GM18907 (cell line): ENCODE data around the gene SULT4A1.
A peak's percentile ranks its signal among the peaks of the same experiment; 100 is the strongest.

ENCODE experiments used
- ATAC-seq: cut with Tn5 transposase; IDR thresholded peaks from one replicate; pipeline ENCODE4 v1.9.1; 2021; ENCODE audit warnings: mild to moderate bottlenecking, moderate library complexity; ENCODE audit not compliant: unreplicated experiment

SULT4A1 gene

DNA sequence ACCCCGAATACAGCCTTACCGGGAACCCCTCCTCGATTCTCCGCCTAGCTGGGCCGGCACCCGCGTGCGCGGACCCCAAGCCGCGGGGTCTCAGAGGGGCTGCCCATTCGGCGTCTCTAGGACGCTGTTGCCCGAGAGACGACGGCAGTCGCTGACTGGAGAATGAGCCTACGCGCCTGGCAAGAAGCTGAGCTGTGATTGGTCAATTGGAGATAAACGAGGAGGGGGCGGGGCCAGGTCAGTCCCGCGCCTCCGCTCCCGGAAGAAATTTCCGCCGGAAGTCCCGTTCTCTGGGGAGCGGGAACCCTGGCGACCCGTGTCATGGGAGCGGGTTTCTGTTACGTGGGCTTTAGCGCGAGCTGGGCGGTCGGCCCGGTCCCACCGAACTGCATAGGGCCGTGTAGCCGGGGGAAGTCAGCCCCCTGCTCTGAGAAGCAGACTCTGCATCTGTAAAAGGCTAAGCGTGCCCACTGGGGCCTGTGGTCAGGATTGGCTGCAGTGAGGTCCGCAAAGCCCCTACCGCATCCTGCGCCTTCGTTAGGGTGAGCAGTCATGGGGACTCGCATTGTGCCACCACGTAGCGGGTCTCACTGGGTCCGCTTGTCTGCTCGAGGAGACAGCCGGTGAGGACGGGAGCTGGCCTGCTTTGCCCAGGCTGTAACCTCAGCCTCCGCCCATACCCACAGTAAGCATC, 50.0 kb downstream of the SULT4A1 start, which contains the start of gene EFCAB6:
Gene EFCAB6 (minus strand): TSS at position 157 of the 694 bp plus-strand sequence. CDS start 29,987 bp downstream, outside the sequence.
- peak; percentile 81 for ATAC-seq

DNA sequence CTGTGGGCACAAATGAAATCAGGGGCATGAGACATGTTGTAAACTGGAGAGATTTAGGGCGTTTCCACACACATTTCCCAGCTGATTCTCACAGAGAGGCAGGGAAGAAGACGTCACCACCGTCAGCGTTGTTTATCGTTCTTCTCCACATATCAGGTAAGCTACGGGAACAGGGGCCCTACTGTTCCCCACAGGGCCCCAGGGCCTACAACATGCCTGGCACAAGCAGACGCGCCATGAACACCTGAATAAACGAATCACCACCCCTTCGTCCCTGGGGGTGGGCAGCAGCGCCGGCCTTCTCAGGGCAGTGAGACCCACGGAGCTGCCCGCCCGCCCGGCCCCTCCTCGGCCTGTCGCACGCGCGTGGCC, 50.5 kb downstream of the SULT4A1 start:
- ATAC-seq: peak; percentile 9

DNA sequence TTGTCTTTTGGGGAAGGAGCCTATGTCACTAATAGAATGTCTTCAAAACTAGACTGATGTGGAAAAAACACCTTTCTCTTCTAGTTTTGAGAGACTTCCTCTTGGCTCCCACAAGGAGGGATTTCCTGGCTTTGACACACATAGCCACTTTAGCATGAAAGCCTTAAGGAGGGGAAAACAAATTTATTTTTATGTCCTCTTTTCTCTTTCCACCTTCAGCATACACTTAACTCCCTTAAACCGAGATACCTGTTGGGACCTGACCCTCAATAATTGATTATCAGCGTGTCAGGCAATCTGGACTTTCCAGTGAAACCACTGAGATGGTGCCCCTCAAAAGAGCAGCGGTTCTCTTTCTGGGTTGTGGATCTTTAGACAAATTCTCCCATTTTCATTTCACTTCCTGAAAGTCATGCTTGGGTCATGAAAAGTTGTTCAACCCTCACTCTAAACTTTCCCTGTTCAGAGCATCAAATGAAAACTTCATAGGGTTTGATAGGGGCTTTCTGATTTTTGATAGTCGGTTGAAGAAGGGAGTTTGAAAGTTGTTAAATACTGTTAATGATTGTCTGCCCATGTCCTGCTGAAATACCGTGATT, 59.3 kb downstream of the SULT4A1 start:
- no peak for ATAC-seq

DNA sequence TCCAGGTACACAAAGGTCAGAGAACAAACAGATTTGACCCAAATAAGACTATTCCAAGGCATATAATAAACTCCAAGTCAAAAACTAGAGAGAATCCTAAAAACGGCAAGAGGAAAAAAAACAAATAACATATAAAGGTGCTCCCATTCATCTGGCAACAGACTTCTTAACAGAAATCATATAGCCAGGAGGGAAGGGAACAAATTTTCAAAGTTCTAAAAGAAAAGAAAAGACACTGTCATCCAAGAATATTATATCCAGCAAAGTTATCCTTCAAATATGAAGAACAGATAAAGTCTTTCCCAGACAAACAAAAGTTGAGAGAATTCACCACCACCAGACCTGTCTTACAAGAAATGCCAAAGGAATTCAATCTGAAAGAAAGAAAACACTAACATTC, 61.3 kb downstream of the SULT4A1 start:
- no peak for ATAC-seq

DNA sequence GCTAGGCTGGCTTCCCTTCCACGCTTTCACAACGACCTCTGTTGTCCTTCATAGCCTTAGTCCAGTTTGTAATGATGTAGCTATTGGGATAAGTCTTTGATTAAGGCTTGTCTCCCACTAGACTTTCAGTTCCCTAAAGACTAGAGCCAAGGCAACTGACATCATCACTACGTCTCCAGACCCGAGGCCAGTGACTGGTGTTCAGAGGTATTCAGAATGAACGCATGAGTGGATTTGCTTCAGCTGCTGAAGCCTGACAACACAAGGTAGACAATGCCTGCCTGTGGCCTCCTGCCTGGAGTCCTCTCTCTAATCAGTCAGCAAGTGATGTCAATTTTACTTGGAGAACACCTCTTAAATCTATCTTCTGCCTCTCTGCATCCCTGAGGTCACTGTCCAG, 63.8 kb downstream of the SULT4A1 start:
- no peak for ATAC-seq

DNA sequence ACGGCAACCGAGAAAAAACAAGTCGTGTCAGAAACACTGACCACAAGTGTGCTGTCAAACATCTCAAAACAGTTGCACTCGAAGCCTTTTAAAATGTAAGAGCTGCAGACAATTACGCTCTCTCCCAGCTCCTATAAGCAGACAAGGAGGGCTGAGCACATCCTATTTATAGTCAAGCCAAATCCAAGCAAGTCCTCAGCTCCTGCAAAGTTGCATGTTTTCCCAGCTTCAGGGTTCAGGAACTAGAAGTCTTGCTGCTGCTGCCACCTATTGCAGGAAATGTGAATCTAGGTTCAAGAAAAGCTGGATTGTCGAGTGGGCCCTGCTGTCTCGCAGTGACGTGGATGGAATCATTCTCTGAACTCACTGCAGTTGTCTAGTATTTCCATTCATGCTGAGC, 65.7 kb downstream of the SULT4A1 start:
- no peak for ATAC-seq

DNA sequence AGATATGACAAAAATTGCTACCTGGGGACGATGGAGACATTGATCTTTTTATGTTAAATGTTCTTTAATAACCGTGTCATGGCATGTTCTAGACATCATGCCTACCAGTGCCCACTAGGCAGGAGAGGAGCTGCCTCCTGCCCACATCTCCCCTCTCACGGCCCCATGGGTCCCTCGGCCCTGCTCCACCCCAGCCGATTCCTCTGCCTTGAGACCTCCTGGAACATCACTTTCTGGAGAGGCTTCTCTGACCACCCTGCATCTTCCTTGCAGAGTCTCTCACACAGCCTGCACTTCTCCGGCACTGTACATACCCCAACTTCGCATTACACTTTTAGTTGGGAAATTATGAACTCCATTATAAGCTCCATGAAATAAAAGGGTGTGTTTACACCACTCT, 67.0 kb downstream of the SULT4A1 start:
- ATAC-seq: no peak

DNA sequence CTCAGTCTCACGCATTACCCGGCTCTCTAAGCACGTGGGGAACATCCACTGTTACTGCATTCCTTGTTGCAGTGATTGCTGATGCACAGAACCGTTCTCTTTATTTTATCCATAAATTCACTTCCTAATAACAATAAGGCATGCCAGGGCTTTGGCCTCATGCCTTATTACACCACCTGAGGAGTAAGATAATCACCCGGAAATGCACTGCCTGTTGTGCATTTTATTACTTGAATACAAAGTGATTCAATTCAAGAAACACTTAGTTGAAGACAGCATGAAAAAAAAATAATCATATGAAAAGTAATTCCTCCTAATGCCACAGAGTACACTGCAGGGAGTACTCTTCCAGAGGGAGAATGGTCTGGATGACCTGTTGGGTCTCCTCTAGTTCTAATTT, 69.4 kb downstream of the SULT4A1 start:
- ATAC-seq: no peak

DNA sequence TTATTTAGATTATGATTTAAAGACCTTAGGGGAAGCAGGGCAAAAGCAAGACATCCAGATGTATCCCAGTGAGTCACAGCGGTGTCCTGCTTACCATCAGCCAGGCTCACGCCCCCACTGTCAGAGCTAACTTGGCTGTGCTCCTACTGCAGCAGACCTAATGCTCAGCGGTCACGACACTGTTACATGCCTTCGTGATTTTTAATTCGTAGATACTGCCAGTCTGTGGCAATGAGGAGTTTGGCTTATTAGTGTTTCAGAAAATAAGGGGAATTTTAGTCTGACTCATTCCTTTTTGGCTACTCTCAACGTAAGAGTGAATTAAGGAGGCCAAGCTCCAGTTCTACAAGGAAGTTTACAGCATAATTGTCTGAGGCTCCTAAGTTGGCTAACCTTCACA, 72.9 kb downstream of the SULT4A1 start:
- ATAC-seq: no peak

DNA sequence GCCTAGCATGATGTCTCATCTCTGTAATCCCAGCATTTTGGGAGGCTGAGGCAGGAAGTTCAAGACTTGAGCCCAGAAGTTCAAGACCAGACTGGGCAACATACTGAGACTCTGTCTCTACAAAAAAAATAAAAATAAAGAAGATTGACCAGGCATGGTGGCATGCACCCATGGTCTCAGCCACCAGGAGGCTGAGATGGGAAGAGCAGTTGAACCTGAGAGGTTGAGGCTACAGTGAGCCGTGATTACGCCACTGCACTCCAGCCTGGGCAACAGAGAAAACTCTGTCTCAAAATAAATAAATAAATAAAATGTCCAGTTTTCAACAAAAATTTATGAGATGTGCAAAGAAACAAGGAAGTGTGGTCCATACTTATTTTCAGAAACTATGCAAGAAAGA, 78.5 kb downstream of the SULT4A1 start:
- ATAC-seq: no peak

DNA sequence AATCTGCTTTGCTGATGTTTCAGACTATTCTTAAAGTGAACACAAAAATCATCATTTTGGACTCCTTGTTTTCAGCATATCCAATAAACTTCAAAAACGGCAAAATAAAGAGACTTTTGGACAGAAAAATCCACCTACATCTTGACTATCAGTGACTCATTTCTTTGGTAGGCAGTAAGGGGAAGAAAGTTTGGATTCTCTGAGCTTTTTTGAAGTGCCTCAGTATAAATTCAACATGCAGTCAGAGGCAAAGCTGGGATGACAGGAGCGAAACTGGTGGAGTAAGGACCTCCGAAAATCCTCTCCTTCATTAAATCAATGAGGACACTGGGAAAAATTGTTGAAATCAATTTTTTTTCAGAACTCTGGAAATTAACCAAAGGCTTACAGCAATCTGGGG, 79.9 kb downstream of the SULT4A1 start:
- no peak for ATAC-seq

DNA sequence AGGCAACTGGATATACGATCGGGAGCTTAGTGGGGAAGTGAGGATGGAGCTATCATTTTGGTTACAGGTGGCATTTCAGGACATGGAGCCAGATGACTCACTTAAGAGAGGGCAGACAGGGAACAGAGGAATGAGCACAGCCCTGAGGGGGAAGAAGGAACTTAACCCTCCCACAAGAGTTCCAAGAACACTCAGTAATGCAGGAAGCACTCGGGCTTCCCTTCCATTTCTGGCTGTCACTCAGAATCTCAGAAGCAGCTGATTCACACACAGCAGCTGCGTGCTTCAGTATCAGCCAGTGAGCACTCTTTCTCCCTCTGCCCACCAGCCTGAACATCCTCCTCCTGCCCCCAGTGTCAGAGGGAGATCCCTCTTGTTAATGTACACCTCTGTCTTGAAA, 85.0 kb downstream of the SULT4A1 start:
- no peak for ATAC-seq

DNA sequence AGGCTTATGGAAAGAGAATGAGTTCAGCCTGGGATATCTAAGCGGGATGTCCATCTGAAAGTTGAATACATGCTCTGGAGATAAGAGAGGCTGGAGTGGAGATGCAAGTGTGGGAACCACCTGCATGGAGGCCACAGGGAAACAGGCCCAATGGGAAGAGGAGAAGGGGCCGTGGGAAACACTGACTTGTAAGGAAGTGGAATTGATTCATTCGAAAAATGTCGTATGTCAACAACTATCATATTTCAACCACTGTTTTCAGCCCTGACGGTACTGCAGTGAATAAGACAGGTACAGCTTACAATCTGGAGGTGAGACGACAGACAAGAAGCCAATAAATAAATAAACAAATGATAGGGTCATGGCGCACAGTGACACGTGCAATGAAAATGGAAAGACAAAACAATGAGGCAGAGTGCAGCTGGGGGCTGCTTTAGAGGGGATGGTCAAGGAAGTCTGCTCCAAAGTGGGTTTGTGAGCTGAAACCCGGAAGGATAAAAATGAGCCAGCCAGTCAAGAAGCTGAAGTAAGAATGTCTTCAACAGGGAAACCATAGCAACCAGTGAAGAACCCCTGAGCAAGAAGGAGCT, 86.1 kb downstream of the SULT4A1 start:
- no peak for ATAC-seq
